A549 (cell line): ENCODE measurements around the gene CALU. TPM values are rescaled to one million over a fixed set of nuclear protein-coding genes. Genes with fewer than 3 reads are reported as not detected.

Experiments
- ATAC-seq, 2 experiments: fragments of 200-7000 bp in 1 of 2; fragments of >200 bp in 1 of 2; cut with Nextera tagmentation in 1 of 2; cut with Tn5 transposase in 1 of 2; 3 replicates each; pipeline versions ENCODE4 v1.8.0 to v1.9.1; 2018 to 2020; ENCODE audit warnings: mild to moderate bottlenecking in 1 of 2, moderate library complexity in 1 of 2
- CTCF ChIA-PET: fragments of 300-600 bp; sonication (Branson Sonifier 250); formaldehyde crosslinking; extraction: SDS; loops from one replicate; lab custom pipeline; 2021; ENCODE audit warnings: antibody characterized with exemption, inconsistent platforms; lab: Yijun Ruan, JAX
- POLR2A ChIA-PET: fragments of 350-600 bp; formaldehyde crosslinking; extraction: SDS; loops from one replicate; lab custom pipeline; 2021; ENCODE audit warnings: antibody characterized with exemption, inconsistent platforms; lab: Yijun Ruan, JAX
- DNase-seq, 2 experiments: peaks; one replicate each; pipeline versions ENCODE4 v3.0.0 to v3.0.0-alpha.2; 2011 to 2016; ENCODE audit warnings: low read depth in 1 of 2, low spot score in 1 of 2
- FAIRE-seq: peaks from 2 replicates; lab custom pipeline; 2011; peaks lifted over from hg19 to GRCh38; lab: Jason Lieb, UNC
- H3K27ac ChIP-seq, 2 experiments: fragments of >200 bp; sonication (Bioruptor Twin); formaldehyde crosslinking; 3 replicates each; pipeline ENCODE4 v1.5.1; 2016 to 2017
- H3K4me1 ChIP-seq: fragments of >200 bp; sonication (Bioruptor Twin); formaldehyde crosslinking; 3 replicates; pipeline ENCODE4 v1.6.1; 2016
- H3K4me2 ChIP-seq: fragments of >200 bp; sonication (Bioruptor Twin); formaldehyde crosslinking; 3 replicates; pipeline ENCODE4 v1.6.1; 2016
- H3K4me3 ChIP-seq: fragments of >200 bp; sonication (Bioruptor Twin); formaldehyde crosslinking; 3 replicates; pipeline ENCODE4 v1.5.1; 2016
- H3K9me3 ChIP-seq: fragments of >200 bp; sonication (Bioruptor Twin); formaldehyde crosslinking; 3 replicates; pipeline ENCODE4 v1.6.1; 2016
- CEBPB ChIP-seq, 2 experiments: fragments of >200 bp in 1 of 2; sonication (Bioruptor Twin) in 1 of 2; formaldehyde crosslinking in 1 of 2; IDR thresholded peaks; 2 replicates each; pipeline ENCODE4 v1.6.1; 2012 to 2016
- ESRRA ChIP-seq: fragments of 150-350 bp; IDR thresholded peaks from 2 replicates; pipeline ENCODE4 v1.6.1; 2014; ENCODE audit warnings: mild to moderate bottlenecking, low read length, borderline replicate concordance
- FOXS1 ChIP-seq: fragments of 250-450 bp; sonication (Bioruptor Pico); IDR thresholded peaks from 2 replicates; pipeline ENCODE4 v1.5.0; 2020; ENCODE audit warnings: mild to moderate bottlenecking, moderate library complexity
- GATA3 ChIP-seq: IDR thresholded peaks from 2 replicates; pipeline ENCODE4 v1.6.1; 2012; ENCODE audit warnings: borderline replicate concordance
- HDAC2 ChIP-seq: fragments of 200-600 bp; sonication (generic); IDR thresholded peaks from 2 replicates; pipeline ENCODE4 v1.6.1; 2016
- HEYL ChIP-seq: fragments of 250-450 bp; sonication (Bioruptor Pico); IDR thresholded peaks from 2 replicates; pipeline ENCODE4 v1.8.0; 2021; ENCODE audit warnings: mild to moderate bottlenecking, moderate library complexity
- HMGXB4 ChIP-seq: fragments of 250-450 bp; sonication (Bioruptor Pico); IDR thresholded peaks from 2 replicates; pipeline ENCODE4 v1.5.0; 2021; ENCODE audit warnings: mild to moderate bottlenecking, moderate library complexity, borderline replicate concordance
- MYC ChIP-seq: IDR thresholded peaks from 2 replicates; pipeline ENCODE4 v1.6.1; 2012; ENCODE audit warnings: mild to moderate bottlenecking, inconsistent platforms, low read length, improper control_type of control experiment, borderline replicate concordance
- NFE2L2 ChIP-seq: fragments of 150-350 bp; conservative IDR thresholded peaks from 2 replicates; pipeline ENCODE4 v1.6.1; 2014; ENCODE audit warnings: low read length
- RAD21 ChIP-seq, 2 experiments: fragments of >200 bp in 1 of 2; sonication (Bioruptor Twin) in 1 of 2; formaldehyde crosslinking in 1 of 2; IDR thresholded peaks in 1 of 2; conservative IDR thresholded peaks in 1 of 2; 2 replicates in 1 of 2; 3 replicates in 1 of 2; pipeline ENCODE4 v1.6.1; 2012 to 2018; ENCODE audit warnings: inconsistent platforms in 1 of 2
- RARB ChIP-seq: fragments of 250-450 bp; sonication (Bioruptor Pico); IDR thresholded peaks from 2 replicates; pipeline ENCODE4 v1.8.0; 2021; ENCODE audit warnings: mild to moderate bottlenecking, moderate library complexity
- RCOR1 ChIP-seq: fragments of 150-350 bp; IDR thresholded peaks from 2 replicates; pipeline ENCODE4 v1.6.1; 2014; ENCODE audit warnings: antibody characterized with exemption, low read length, low read depth
- TFCP2L1 ChIP-seq: fragments of 250-450 bp; sonication (Bioruptor Pico); IDR thresholded peaks from 2 replicates; pipeline ENCODE4 v1.5.0; 2021; ENCODE audit warnings: mild to moderate bottlenecking
- ZFP36 ChIP-seq: fragments of 450-650 bp; IDR thresholded peaks from 2 replicates; pipeline ENCODE4 v1.6.1; 2014; ENCODE audit warnings: borderline replicate concordance; ENCODE audit not compliant: partially characterized antibody
- ZNF302 ChIP-seq: fragments of 250-450 bp; sonication (Bioruptor Pico); IDR thresholded peaks from 2 replicates; pipeline ENCODE4 v1.9.0; 2021; ENCODE audit warnings: inconsistent platforms, mild to moderate bottlenecking, moderate library complexity
- WGBS: methylation state at CpG from one replicate; pipeline ENCODE4 v1.1.6; 2017; ENCODE audit errors: missing lambda C conversion rate; 5-methylcytosine and 5-hydroxymethylcytosine counted together
- polyA plus RNA-seq, 4 experiments: library from polyadenylated mRNA; depleted of rRNA in 3 of 4; stranded (reverse); fragments of >200 nt; fragmentation: RNase III in 1 of 4; extraction: RNeasy Plus Mini Kit Qiagen cat#74134 plus additional on column Dnase treatment in 1 of 4; gene quantifications; 2 replicates in 3 of 4; 3 replicates in 1 of 4; pipeline ENCODE4 v1.2.3, GENCODE V29; 2011 to 2017
- TF ChIP-seq, protein P1 (sequence below): fragments of 200-600 bp; sonication (generic); IDR thresholded peaks from 2 replicates; pipeline ENCODE4 v1.6.1; 2016; ENCODE audit warnings: antibody characterized with exemption, mild to moderate bottlenecking, moderate library complexity
- TF ChIP-seq, protein P2 (sequence below): fragments of >200 bp; sonication (Bioruptor Twin); formaldehyde crosslinking; IDR thresholded peaks from 3 replicates; pipeline ENCODE4 v1.6.1; 2016
- TF ChIP-seq, protein P3 (sequence below): fragments of 150-350 bp; IDR thresholded peaks from 2 replicates; pipeline ENCODE4 v1.6.1; 2014; ENCODE audit warnings: low read depth, mild to moderate bottlenecking, low read length
- TF ChIP-seq, protein P4 (sequence below): fragments of 450-650 bp; IDR thresholded peaks from 2 replicates; pipeline ENCODE4 v1.6.1; 2014; ENCODE audit warnings: antibody characterized with exemption

The CALU gene
- polyA plus RNA-seq, 2 of the 4 experiments (the other 2 are of a cell fraction), result 192 to 233 TPM

DNA sequence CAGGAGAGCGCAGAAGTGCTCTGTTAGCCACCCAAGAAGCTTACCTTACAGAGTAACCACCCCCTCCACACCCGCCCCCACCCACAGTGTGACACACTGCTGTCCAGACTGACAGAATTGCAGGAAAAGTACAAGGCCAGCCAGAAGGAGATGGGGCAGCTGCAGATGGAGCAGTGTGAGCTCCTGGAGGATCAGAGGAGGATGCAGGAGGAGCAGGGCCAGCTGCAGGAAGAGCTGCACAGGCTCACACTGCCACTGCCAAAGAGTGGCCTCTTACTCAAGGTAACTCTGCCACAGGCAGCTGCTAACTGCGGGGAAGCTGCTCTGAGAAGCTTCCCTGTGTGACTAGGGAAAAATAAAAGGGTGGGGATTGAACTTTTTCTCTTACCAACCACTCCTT is 70.2 kb downstream of the CALU start:
- Histone ChIP-seq H3K27ac (no peak overlapping the region), H3K9me3 (no peaks in the 10 kb centered on the region), H3K4me2 (no peak overlapping the region), H3K4me1 (no peaks in the 10 kb centered on the region), H3K4me3 (no peak overlapping the region)
- 63% methylated on average over 3 of the region's 3 CpGs for WGBS
- ChIA-PET CTCF (interaction anchor here (1.0 to 1.7 kb wide), 3 partner anchors 8 to 74 kb away, joined by 3 read pairs; no protein-coding TSS in a partner anchor), POLR2A (no interaction called here)
- FAIRE-seq (no peak), ATAC-seq (peak in 1 of 2 experiments; percentile 41; a peak in 2 of 6 replicates), DNase-seq (no peak)
- TF ChIP-seq GATA3 (no peak), ZFP36 (no peak), ZNF302 (CRISPR knock-in tag) (no peak), NFE2L2 (no peak), ESRRA (no peak), HEYL (CRISPR knock-in tag) (no peak), RARB (CRISPR knock-in tag) (no peak), HDAC2 (no peak), MYC (no peak), CEBPB (IDR thresholded peaks at IDR 0.05) (no peak), FOXS1 (CRISPR knock-in tag) (no peak), TFCP2L1 (CRISPR knock-in tag) (no peak), RAD21 (conservative IDR thresholded peaks at IDR 0.05 in 1 of 2, IDR thresholded peaks at IDR 0.05 in 1 of 2) (no peak), RCOR1 (no peak)
- TF ChIP-seq, protein P1, sequence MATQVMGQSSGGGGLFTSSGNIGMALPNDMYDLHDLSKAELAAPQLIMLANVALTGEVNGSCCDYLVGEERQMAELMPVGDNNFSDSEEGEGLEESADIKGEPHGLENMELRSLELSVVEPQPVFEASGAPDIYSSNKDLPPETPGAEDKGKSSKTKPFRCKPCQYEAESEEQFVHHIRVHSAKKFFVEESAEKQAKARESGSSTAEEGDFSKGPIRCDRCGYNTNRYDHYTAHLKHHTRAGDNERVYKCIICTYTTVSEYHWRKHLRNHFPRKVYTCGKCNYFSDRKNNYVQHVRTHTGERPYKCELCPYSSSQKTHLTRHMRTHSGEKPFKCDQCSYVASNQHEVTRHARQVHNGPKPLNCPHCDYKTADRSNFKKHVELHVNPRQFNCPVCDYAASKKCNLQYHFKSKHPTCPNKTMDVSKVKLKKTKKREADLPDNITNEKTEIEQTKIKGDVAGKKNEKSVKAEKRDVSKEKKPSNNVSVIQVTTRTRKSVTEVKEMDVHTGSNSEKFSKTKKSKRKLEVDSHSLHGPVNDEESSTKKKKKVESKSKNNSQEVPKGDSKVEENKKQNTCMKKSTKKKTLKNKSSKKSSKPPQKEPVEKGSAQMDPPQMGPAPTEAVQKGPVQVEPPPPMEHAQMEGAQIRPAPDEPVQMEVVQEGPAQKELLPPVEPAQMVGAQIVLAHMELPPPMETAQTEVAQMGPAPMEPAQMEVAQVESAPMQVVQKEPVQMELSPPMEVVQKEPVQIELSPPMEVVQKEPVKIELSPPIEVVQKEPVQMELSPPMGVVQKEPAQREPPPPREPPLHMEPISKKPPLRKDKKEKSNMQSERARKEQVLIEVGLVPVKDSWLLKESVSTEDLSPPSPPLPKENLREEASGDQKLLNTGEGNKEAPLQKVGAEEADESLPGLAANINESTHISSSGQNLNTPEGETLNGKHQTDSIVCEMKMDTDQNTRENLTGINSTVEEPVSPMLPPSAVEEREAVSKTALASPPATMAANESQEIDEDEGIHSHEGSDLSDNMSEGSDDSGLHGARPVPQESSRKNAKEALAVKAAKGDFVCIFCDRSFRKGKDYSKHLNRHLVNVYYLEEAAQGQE, result no peak
- TF ChIP-seq, protein P2, sequence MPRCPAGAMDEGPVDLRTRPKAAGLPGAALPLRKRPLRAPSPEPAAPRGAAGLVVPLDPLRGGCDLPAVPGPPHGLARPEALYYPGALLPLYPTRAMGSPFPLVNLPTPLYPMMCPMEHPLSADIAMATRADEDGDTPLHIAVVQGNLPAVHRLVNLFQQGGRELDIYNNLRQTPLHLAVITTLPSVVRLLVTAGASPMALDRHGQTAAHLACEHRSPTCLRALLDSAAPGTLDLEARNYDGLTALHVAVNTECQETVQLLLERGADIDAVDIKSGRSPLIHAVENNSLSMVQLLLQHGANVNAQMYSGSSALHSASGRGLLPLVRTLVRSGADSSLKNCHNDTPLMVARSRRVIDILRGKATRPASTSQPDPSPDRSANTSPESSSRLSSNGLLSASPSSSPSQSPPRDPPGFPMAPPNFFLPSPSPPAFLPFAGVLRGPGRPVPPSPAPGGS, result no peak
- TF ChIP-seq, protein P3, sequence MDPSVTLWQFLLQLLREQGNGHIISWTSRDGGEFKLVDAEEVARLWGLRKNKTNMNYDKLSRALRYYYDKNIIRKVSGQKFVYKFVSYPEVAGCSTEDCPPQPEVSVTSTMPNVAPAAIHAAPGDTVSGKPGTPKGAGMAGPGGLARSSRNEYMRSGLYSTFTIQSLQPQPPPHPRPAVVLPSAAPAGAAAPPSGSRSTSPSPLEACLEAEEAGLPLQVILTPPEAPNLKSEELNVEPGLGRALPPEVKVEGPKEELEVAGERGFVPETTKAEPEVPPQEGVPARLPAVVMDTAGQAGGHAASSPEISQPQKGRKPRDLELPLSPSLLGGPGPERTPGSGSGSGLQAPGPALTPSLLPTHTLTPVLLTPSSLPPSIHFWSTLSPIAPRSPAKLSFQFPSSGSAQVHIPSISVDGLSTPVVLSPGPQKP, result no peak
- TF ChIP-seq, protein P4, sequence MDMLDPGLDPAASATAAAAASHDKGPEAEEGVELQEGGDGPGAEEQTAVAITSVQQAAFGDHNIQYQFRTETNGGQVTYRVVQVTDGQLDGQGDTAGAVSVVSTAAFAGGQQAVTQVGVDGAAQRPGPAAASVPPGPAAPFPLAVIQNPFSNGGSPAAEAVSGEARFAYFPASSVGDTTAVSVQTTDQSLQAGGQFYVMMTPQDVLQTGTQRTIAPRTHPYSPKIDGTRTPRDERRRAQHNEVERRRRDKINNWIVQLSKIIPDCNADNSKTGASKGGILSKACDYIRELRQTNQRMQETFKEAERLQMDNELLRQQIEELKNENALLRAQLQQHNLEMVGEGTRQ, result no peak

DNA sequence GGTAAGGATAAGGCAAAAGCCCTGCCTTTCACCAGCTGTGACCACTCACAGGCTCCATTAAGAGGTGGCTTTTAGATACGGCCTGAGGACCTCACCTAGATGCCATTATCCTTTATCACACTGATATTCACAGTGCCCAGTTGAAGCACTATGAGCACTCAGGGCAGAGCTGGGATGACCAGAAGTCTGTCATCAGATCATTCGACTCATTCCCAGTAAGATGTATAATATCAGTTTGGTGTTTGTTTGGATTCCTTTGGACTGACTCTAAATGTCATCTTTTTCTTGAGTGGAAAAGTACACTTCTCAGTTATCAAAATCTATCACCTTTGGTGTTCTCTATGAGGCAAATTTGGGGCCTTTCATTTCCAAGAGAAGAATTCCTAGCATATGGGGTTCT is 71.3 kb downstream of the CALU start:
- H3K9me3 ChIP-seq, result no peaks in the 10 kb centered on the region
- POLR2A ChIA-PET, result no interaction called here
- WGBS, result 53% methylated on average over 2 of the region's 2 CpGs
- ATAC-seq (no peak), DNase-seq (no peak)
- no peak for TF ChIP-seq HMGXB4 (CRISPR knock-in tag)
- TF ChIP-seq, all 56 proteins: peak for 0
- Histone ChIP-seq H3K27ac (no peak overlapping the region), H3K4me2 (no peak overlapping the region), H3K4me3 (no peak overlapping the region), H3K4me1 (no peaks in the 10 kb centered on the region)
- no peak for FAIRE-seq
- CTCF ChIA-PET, result interaction anchor here (1.7 kb wide), 1 partner anchor 73 kb away, joined by 3 read pairs; no protein-coding TSS in a partner anchor
